PC-3 (cell line): ENCODE measurements around the gene CNTN4. TPM values are rescaled to one million over a fixed set of nuclear protein-coding genes. Genes with fewer than 3 reads are reported as not detected.

Source experiments
- ATAC-seq: fragments of 200-7000 bp; cut with Tn5 transposase; 2 replicates; pipeline ENCODE4 v1.9.1; 2020; ENCODE audit warnings: mild to moderate bottlenecking, moderate library complexity
- BruUV-seq: library from RNA; stranded (reverse); fragments of 400-500 nt; replicated peaks from 2 replicates; lab custom pipeline; 2021; lab: Mats Ljungman, UMichigan
- CTCF ChIA-PET: fragments of 300-600 bp; sonication (Branson Sonifier 250); formaldehyde crosslinking; loops from one replicate; lab custom pipeline; 2022; ENCODE audit warnings: antibody characterized with exemption; lab: Charles Lee
- POLR2A ChIA-PET: fragments of 300-600 bp; sonication (Branson Sonifier 250); formaldehyde crosslinking; loops from one replicate; lab custom pipeline; 2022; ENCODE audit warnings: antibody characterized with exemption; ENCODE audit not compliant: unreplicated experiment; lab: Charles Lee
- DNase-seq: peaks from one replicate; pipeline ENCODE4 v3.0.0-alpha.2; 2015
- H2AFZ ChIP-seq: fragments of 300-600 bp; sonication (generic); 2 replicates; pipeline ENCODE4 v1.6.0; 2016; ENCODE audit warnings: antibody characterized with exemption, low read length
- H3F3A ChIP-seq: fragments of 300-600 bp; sonication (generic); one replicate; pipeline ENCODE4 v1.6.0; 2017; ENCODE audit warnings: antibody characterized with exemption, low read length, control low read depth, mild to moderate bottlenecking; ENCODE audit not compliant: unreplicated experiment
- H3K27ac ChIP-seq: fragments of 300-600 bp; sonication (generic); 2 replicates; pipeline ENCODE4 v1.5.1; 2016; ENCODE audit warnings: mild to moderate bottlenecking, low read length
- H3K27me3 ChIP-seq: fragments of 300-600 bp; sonication (generic); 2 replicates; pipeline ENCODE4 v1.6.1; 2016; ENCODE audit warnings: low read length, mixed read lengths
- H3K36me3 ChIP-seq: fragments of 300-600 bp; sonication (generic); 2 replicates; pipeline ENCODE4 v1.6.1; 2016; ENCODE audit warnings: low read depth, mixed run types, low read length, mixed read lengths
- H3K4me1 ChIP-seq: fragments of 300-600 bp; sonication (generic); 2 replicates; pipeline ENCODE4 v1.5.1; 2016; ENCODE audit warnings: low read length; ENCODE audit not compliant: insufficient read depth
- H3K4me2 ChIP-seq: fragments of 300-600 bp; sonication (generic); 2 replicates; pipeline ENCODE4 v1.6.0; 2016; ENCODE audit warnings: low read length
- H3K4me3 ChIP-seq: fragments of 300-600 bp; sonication (generic); 2 replicates; pipeline ENCODE4 v1.5.1; 2016; ENCODE audit warnings: mild to moderate bottlenecking, low read length, mixed read lengths
- H3K79me2 ChIP-seq: fragments of 300-600 bp; sonication (generic); 2 replicates; pipeline ENCODE4 v1.6.1; 2017; ENCODE audit warnings: low read length, mixed read lengths
- H3K9ac ChIP-seq: fragments of 300-600 bp; sonication (generic); 2 replicates; pipeline ENCODE4 v1.6.0; 2016; ENCODE audit warnings: mild to moderate bottlenecking, low read length
- H3K9me2 ChIP-seq: fragments of 300-600 bp; sonication (generic); replicated peaks from 2 replicates; pipeline ENCODE4 v1.6.1; 2016; ENCODE audit warnings: mixed run types, low read length, mixed read lengths
- H3K9me3 ChIP-seq: fragments of 300-600 bp; sonication (generic); 2 replicates; pipeline ENCODE4 v1.6.1; 2016; ENCODE audit warnings: low read length, mixed read lengths
- H4K20me1 ChIP-seq: fragments of 300-600 bp; sonication (generic); 2 replicates; pipeline ENCODE4 v1.6.1; 2016; ENCODE audit warnings: low read length, mixed read lengths
- EZH2 ChIP-seq: fragments of 300-600 bp; sonication (generic); IDR thresholded peaks from one replicate; pipeline ENCODE4 v1.6.1; 2017; ENCODE audit warnings: antibody characterized with exemption, mild to moderate bottlenecking, low read length; ENCODE audit not compliant: unreplicated experiment
- EZH2phosphoT487 ChIP-seq: fragments of 300-600 bp; sonication (generic); IDR thresholded peaks from 2 replicates; pipeline ENCODE4 v1.6.1; 2018; ENCODE audit warnings: mild to moderate bottlenecking, antibody characterized with exemption, low read length, borderline replicate concordance
- intact Hi-C: fragments of 100-400 bp; cut with micrococcal nuclease; formaldehyde crosslinking; loops from 2 replicates; pipeline ENCODE4 v1.9.0; 2023
- total RNA-seq: library from RNA; depleted of rRNA; stranded (reverse); fragments of >200 nt; gene quantifications from 2 replicates; pipeline ENCODE4 v1.2.3, GENCODE V29; 2014
- TF ChIP-seq, protein P1 (sequence below): fragments of 300-600 bp; sonication (generic); conservative IDR thresholded peaks from 2 replicates; pipeline ENCODE4 v1.5.1; 2017; ENCODE audit warnings: antibody characterized with exemption, low read depth, mild to moderate bottlenecking, low read length

Gene CNTN4
- total RNA-seq, 1 experiment from 2014 or later = not detected

DNA sequence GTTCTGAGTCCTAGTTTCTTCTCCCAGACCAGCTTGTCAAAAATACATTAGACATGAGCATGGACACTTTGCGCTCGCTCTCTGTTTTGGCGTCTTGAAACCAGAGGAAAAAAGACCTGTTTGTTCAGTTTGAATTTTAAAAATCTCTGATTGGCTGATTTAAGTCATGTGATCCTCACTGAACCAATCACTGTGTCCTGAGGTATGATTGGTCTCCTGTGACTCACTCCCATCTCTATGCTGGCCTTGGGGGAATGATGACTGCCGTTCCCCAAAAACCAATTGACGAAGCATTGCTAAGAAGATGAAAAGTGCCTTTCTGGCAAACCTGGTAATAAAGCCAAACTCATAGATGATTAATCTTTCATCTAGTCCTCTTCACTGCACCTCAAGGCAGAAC, 755.0 kb downstream of the CNTN4 start:
- Histone ChIP-seq H3K9ac (no peak overlapping the region), H3K79me2 (no peaks in the 10 kb centered on the region), H3K4me1 (no peaks in the 10 kb centered on the region), H3F3A (no peaks in the 10 kb centered on the region), H3K36me3 (no peaks in the 10 kb centered on the region), H4K20me1 (no peaks in the 10 kb centered on the region), H3K27me3 (no peaks in the 10 kb centered on the region), H3K4me2 (no peak overlapping the region), H3K27ac (no peak overlapping the region), H2AFZ (no peak overlapping the region), H3K9me2 (no peaks in the 10 kb centered on the region), H3K4me3 (no peak overlapping the region), H3K9me3 (peaks cover 33% of the 10 kb centered on the region)
- CTCF ChIA-PET = no interaction called here
- DNase-seq = no peak
- POLR2A ChIA-PET = no interaction called here
- no peak for ATAC-seq
- intact Hi-C loops = no loop called here
- no TSS peak for BruUV-seq
- TF ChIP-seq, protein P1, sequence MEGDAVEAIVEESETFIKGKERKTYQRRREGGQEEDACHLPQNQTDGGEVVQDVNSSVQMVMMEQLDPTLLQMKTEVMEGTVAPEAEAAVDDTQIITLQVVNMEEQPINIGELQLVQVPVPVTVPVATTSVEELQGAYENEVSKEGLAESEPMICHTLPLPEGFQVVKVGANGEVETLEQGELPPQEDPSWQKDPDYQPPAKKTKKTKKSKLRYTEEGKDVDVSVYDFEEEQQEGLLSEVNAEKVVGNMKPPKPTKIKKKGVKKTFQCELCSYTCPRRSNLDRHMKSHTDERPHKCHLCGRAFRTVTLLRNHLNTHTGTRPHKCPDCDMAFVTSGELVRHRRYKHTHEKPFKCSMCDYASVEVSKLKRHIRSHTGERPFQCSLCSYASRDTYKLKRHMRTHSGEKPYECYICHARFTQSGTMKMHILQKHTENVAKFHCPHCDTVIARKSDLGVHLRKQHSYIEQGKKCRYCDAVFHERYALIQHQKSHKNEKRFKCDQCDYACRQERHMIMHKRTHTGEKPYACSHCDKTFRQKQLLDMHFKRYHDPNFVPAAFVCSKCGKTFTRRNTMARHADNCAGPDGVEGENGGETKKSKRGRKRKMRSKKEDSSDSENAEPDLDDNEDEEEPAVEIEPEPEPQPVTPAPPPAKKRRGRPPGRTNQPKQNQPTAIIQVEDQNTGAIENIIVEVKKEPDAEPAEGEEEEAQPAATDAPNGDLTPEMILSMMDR = no peak
- TF ChIP-seq EZH2phosphoT487 (no peak), EZH2 (no peak)

DNA sequence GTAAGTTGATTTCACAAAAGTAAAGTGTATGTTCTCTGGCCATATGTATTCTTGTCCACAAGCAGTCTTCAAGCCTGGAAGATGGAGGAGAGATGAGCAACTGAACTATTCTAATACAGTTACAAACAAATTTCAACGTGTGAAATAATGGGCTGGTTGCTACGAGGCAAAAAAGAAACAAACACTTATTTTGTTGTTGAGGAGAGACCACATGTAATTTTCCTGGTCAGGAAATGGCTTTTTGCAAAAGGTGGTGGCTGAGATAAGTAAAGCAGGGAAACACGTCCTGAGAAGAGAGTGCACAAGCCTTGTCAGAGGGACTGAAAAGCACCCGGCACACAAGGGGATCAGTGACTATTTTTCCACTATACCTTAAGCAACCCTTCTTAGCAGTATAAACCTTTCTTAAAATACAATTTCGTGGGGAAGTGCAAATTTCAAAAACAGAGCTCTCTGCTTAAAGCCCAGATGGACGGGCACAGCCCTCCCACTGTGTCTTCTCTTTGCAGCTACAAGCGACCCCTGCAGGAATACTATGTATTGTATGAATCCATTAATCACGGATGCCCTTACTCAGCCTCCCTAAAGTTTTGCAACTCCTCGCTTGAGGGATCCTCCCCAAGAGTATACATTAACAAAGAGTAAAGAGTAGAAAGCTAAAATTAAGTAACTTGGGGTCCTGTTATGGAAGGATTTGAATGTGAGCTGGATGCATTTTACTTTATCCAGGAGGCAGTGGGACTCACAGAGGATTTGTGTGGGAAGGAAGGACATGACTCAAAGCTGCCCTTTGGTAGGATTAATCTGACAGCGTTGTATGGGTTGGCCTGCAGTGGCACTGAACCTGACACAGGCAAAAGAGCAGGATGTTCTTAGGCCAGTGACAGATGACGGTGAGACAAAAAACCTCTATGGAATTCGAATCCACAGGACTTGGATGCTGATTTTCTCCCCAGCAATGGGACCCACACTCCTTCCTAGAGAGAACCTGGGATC, 757.8 kb downstream of the CNTN4 start:
- Histone ChIP-seq H3K27ac (no peak overlapping the region), H2AFZ (no peak overlapping the region), H3K27me3 (no peaks in the 10 kb centered on the region), H3K9me2 (no peaks in the 10 kb centered on the region), H3F3A (no peaks in the 10 kb centered on the region), H3K4me2 (no peak overlapping the region), H3K4me3 (no peak overlapping the region), H4K20me1 (no peaks in the 10 kb centered on the region), H3K9me3 (peaks cover 38% of the 10 kb centered on the region), H3K79me2 (no peaks in the 10 kb centered on the region), H3K36me3 (no peaks in the 10 kb centered on the region), H3K9ac (no peak overlapping the region), H3K4me1 (no peaks in the 10 kb centered on the region)
- CTCF ChIA-PET = no interaction called here
- ATAC-seq = no peak
- no TSS peak for BruUV-seq
- intact Hi-C loops = no loop called here
- no peak for DNase-seq
- POLR2A ChIA-PET = no interaction called here
- TF ChIP-seq EZH2phosphoT487 (no peak), EZH2 (no peak)
- TF ChIP-seq, protein P1 = no peak

DNA sequence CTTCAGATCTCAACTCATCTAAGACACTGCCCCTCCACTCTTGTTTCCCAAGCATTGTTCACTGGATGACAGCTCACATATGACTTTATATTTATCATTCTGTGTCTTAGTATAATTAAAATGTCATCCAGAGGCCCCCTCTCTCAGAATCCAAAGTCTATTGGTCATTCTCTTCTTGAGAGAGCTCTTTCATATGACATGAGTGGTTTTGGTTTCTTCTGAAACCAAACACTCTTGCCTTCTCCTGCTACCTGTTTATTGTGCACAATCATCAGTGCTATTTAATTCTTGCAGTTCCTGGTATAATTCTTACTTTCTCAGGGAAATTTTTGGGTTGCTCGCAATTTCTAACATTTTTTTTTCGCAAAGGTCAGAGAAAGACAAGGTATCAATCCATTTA, 762.0 kb downstream of the CNTN4 start:
- ChIA-PET CTCF (no interaction called here), POLR2A (no interaction called here)
- Histone ChIP-seq H3K9me3 (peaks cover 37% of the 10 kb centered on the region), H3K4me3 (no peak overlapping the region), H3K27me3 (no peaks in the 10 kb centered on the region), H3K9me2 (no peaks in the 10 kb centered on the region), H3K4me2 (no peak overlapping the region), H3K9ac (no peak overlapping the region), H4K20me1 (no peaks in the 10 kb centered on the region), H3K79me2 (no peaks in the 10 kb centered on the region), H3K4me1 (no peaks in the 10 kb centered on the region), H2AFZ (no peak overlapping the region), H3F3A (no peaks in the 10 kb centered on the region), H3K27ac (no peak overlapping the region), H3K36me3 (no peaks in the 10 kb centered on the region)
- TF ChIP-seq, protein P1 = no peak
- no peak for TF ChIP-seq EZH2
- no peak for TF ChIP-seq EZH2phosphoT487
- intact Hi-C loops = no loop called here
- DNase-seq (no peak), ATAC-seq (no peak)
- no TSS peak for BruUV-seq
